Activated CD8-positive, alpha-beta T cell treated with anti-CD3 and anti-CD28 coated beads for 36 hours (primary cell): ENCODE data around the gene SSBP3. TPM values are rescaled to one million over a fixed set of nuclear protein-coding genes. Genes with fewer than 3 reads are reported as not detected.

ENCODE experiments used
- ATAC-seq: fragments of 200-7000 bp; cut with Tn5 transposase; one replicate; pipeline ENCODE4 v1.10.0; 2021; ENCODE audit warnings: mild to moderate bottlenecking, moderate library complexity
- CTCF ChIA-PET: fragments of 350-600 bp; sonication (Branson Sonifier 250); formaldehyde crosslinking; loops from one replicate; lab custom pipeline; 2021; ENCODE audit warnings: antibody characterized with exemption; lab: Charles Lee
- POLR2A ChIA-PET: fragments of 350-600 bp; sonication (Branson Sonifier 250); formaldehyde crosslinking; loops from one replicate; lab custom pipeline; 2021; ENCODE audit warnings: antibody characterized with exemption; lab: Charles Lee
- DNase-seq: peaks from one replicate; pipeline ENCODE4 v3.0.0-alpha.2; 2020
- H3K27ac Mint-ChIP-seq: one replicate; pipeline ENCODE4 v1.8.0; 2021; ENCODE audit warnings: mild to moderate bottlenecking, mixed read lengths
- H3K27me3 Mint-ChIP-seq: one replicate; pipeline ENCODE4 v1.8.0; 2021; ENCODE audit warnings: mixed read lengths
- H3K36me3 Mint-ChIP-seq: one replicate; pipeline ENCODE4 v1.8.0; 2021; ENCODE audit warnings: low read depth, mixed read lengths
- H3K4me1 Mint-ChIP-seq: one replicate; pipeline ENCODE4 v1.8.0; 2021; ENCODE audit warnings: low read depth, mixed read lengths
- H3K4me3 Mint-ChIP-seq: one replicate; pipeline ENCODE4 v1.8.0; 2021; ENCODE audit warnings: mild to moderate bottlenecking, moderate library complexity, mixed read lengths
- H3K9me3 Mint-ChIP-seq: one replicate; pipeline ENCODE4 v1.8.0; 2021; ENCODE audit warnings: mixed read lengths
- CTCF ChIP-seq: fragments of 200-600 bp; IDR thresholded peaks from one replicate; pipeline ENCODE4 v1.8.0; 2022; ENCODE audit warnings: antibody characterized with exemption, mild to moderate bottlenecking
- intact Hi-C: fragments of 100-400 bp; cut with micrococcal nuclease; formaldehyde crosslinking; loops from one replicate; pipeline ENCODE4 v1.10.0; 2022
- total RNA-seq, 2 experiments: library from RNA; stranded (reverse); gene quantifications; one replicate each; pipeline ENCODE4 v1.2.3, GENCODE V29; 2021

SSBP3 gene
- total RNA-seq, 2 experiments from 2014 or later: 62.6 to 67.8 TPM

- ATAC-seq (no peak), DNase-seq (no peak)
- no peaks in the 10 kb centered on the region for H3K9me3 Mint-ChIP-seq
- H3K27me3 Mint-ChIP-seq: no peaks in the 10 kb centered on the region
- H3K4me3 Mint-ChIP-seq: no peak overlapping the region
- ChIA-PET POLR2A (no interaction called here), CTCF (no interaction called here)
- TF ChIP-seq CTCF: no peak
- H3K27ac Mint-ChIP-seq: no peak overlapping the region
- peaks cover 19% of the 10 kb centered on the region for H3K36me3 Mint-ChIP-seq
- H3K4me1 Mint-ChIP-seq: peaks cover 91% of the 10 kb centered on the region
- intact Hi-C loops: loop anchor here (5.0 kb wide), 2 partner anchors 47 to 68 kb away; no protein-coding TSS in a partner anchor
Observed at GRCh38 chr1:54354899-54355298, 51.3 kb downstream of the SSBP3 start.

DNA sequence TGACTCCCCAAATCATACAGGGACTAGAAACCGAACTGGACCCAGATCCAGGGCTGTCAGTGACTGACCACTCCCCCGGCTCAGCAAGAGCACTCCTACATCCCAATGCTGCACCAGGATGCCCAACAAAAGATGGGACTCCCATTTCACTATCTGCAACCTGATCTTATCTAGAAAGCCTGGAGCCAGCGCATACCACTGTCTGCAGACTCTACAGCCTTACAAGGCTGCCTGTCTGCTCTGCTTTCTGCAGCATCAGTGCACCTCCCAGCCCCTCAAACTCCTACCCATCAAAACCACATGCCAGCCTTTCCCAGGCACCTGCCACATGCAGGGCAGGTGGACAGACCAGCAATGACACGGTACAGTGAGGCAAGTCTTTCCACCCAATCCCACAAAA lies 52.2 kb downstream of the SSBP3 start:
- POLR2A ChIA-PET: no interaction called here
- TF ChIP-seq CTCF: no peak
- no peak overlapping the region for H3K27ac Mint-ChIP-seq

DNA sequence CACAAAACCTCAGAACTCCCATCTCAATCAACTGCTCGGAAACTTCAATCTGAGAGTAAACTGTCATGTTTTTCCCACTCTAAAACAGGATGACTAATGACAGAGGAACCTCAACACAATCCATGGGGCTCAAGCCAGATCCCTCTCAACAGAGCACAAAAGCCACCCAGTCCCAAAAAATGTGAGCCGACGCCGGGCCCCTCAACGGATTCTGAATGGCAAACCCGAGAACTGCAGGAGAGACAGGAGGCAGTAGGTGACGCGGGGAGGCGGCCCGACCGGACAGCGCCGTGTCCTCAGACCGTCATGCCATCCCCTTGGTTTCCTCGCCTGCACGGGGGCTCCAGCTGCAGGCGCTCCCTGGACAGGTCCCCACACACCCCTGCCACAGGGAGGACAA lies 53.4 kb downstream of the SSBP3 start:
- DNase-seq (no peak), ATAC-seq (no peak)
- intact Hi-C loops: no loop called here
- CTCF ChIA-PET: interaction anchor here (1.4 kb wide), 1 partner anchor 77 kb away, joined by 3 read pairs; no protein-coding TSS in a partner anchor
- no peak for TF ChIP-seq CTCF
- POLR2A ChIA-PET: no interaction called here
- H3K9me3 Mint-ChIP-seq: no peaks in the 10 kb centered on the region
- H3K4me3 Mint-ChIP-seq: no peak overlapping the region
- no peak overlapping the region for H3K27ac Mint-ChIP-seq
- H3K4me1 Mint-ChIP-seq: peaks cover 86% of the 10 kb centered on the region
- H3K27me3 Mint-ChIP-seq: no peaks in the 10 kb centered on the region
- peaks cover 8% of the 10 kb centered on the region for H3K36me3 Mint-ChIP-seq

More for the DNA sequence above, 52.2 kb downstream of the SSBP3 start:
- H3K4me3 Mint-ChIP-seq: no peak overlapping the region
- no peaks in the 10 kb centered on the region for H3K9me3 Mint-ChIP-seq
- peaks cover 16% of the 10 kb centered on the region for H3K36me3 Mint-ChIP-seq
- no peak for ATAC-seq
- H3K4me1 Mint-ChIP-seq: peaks cover 90% of the 10 kb centered on the region
- CTCF ChIA-PET: no interaction called here
- no peak for DNase-seq
- H3K27me3 Mint-ChIP-seq: no peaks in the 10 kb centered on the region
- intact Hi-C loops: no loop called here

- intact Hi-C loops: no loop called here
- Mint-ChIP-seq H3K4me3 (no peak overlapping the region), H3K4me1 (peaks cover 68% of the 10 kb centered on the region), H3K27ac (no peak overlapping the region), H3K9me3 (no peaks in the 10 kb centered on the region), H3K36me3 (no peaks in the 10 kb centered on the region), H3K27me3 (no peaks in the 10 kb centered on the region)
- no peak for TF ChIP-seq CTCF
- ATAC-seq (no peak), DNase-seq (no peak)
- ChIA-PET POLR2A (interaction anchor here (0.9 kb wide), 1 partner anchor 10 kb away, joined by 3 read pairs; no protein-coding TSS in a partner anchor), CTCF (interaction anchor here (1.2 kb wide), 1 partner anchor 12 kb away, joined by 5 read pairs; no protein-coding TSS in a partner anchor)
Observed at GRCh38 chr1:54350360-54350759, 55.8 kb downstream of the SSBP3 start.

DNA sequence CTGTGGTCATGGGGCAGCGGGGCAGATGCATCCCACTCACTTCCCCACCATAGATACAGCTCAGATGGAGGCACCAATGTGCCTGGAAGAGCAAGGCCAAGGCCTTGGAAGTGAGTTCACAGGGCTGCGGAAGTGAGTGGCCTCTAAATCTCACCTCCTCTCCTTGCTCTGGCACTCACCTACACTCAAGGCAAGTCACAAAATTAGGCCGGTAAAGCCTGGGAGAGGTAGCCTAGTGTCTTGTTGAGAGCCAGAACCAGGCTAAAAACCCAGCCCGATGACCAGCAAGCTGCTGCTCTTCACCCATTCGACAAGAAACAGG lies 57.5 kb downstream of the SSBP3 start:
- H3K27me3 Mint-ChIP-seq: no peaks in the 10 kb centered on the region
- peaks cover 57% of the 10 kb centered on the region for H3K4me1 Mint-ChIP-seq
- DNase-seq (no peak), ATAC-seq (no peak)
- intact Hi-C loops: no loop called here
- H3K9me3 Mint-ChIP-seq: no peaks in the 10 kb centered on the region
- H3K27ac Mint-ChIP-seq: no peak overlapping the region
- no peak for TF ChIP-seq CTCF
- no peak overlapping the region for H3K4me3 Mint-ChIP-seq
- peaks cover under 1% of the 10 kb centered on the region for H3K36me3 Mint-ChIP-seq
- POLR2A ChIA-PET: no interaction called here
- CTCF ChIA-PET: interaction anchor here (0.8 kb wide), 1 partner anchor 13 kb away, joined by 3 read pairs; no protein-coding TSS in a partner anchor
